GM21360 (cell line): ENCODE measurements around the gene LEFTY1.
"Not testable (repeated sequence)": the region's sequence is repeated elsewhere in the genome, so short reads cannot be mapped to it uniquely, and the experiment has no call there.

Experiments used
- ATAC-seq: cut with Tn5 transposase; IDR thresholded peaks from one replicate; pipeline ENCODE4 v1.9.1; 2021; ENCODE audit warnings: mild to moderate bottlenecking, moderate library complexity; ENCODE audit not compliant: unreplicated experiment

The LEFTY1 gene

GRCh38 chr1:225851805-225852204 is 37.1 kb downstream of the LEFTY1 start:
- ATAC-seq = peak; percentile 63

- no peak for ATAC-seq
Measured at GRCh38 chr1:225850370-225850769, 38.6 kb downstream of the LEFTY1 start.

- no peak for ATAC-seq
Measured at GRCh38 chr1:225849925-225850324, 39.0 kb downstream of the LEFTY1 start.

GRCh38 chr1:225848030-225848955 is 40.7 kb downstream of the LEFTY1 start:
- ATAC-seq = peak; percentile 64

GRCh38 chr1:225847610-225848009 is 41.3 kb downstream of the LEFTY1 start:
- peak; percentile 1 for ATAC-seq

GRCh38 chr1:225846331-225847310 is 42.3 kb downstream of the LEFTY1 start:
- no peak for ATAC-seq

GRCh38 chr1:225845571-225846259 is 43.2 kb downstream of the LEFTY1 start:
- no peak for ATAC-seq

- no peak for ATAC-seq
Measured at GRCh38 chr1:225845097-225845496, 43.8 kb downstream of the LEFTY1 start.

- no peak for ATAC-seq
Measured at GRCh38 chr1:225844236-225845061, 44.5 kb downstream of the LEFTY1 start.

GRCh38 chr1:225843426-225843795 is 45.5 kb downstream of the LEFTY1 start:
- no peak for ATAC-seq

GRCh38 chr1:225842788-225843425 is 46.0 kb downstream of the LEFTY1 start:
- ATAC-seq = no peak

GRCh38 chr1:225842074-225842473 is 46.9 kb downstream of the LEFTY1 start:
- no peak for ATAC-seq

GRCh38 chr1:225840713-225841112 is 48.2 kb downstream of the LEFTY1 start:
- no peak for ATAC-seq

- no peak for ATAC-seq
Measured at GRCh38 chr1:225840223-225840610, 48.7 kb downstream of the LEFTY1 start.

- no peak for ATAC-seq
Measured at GRCh38 chr1:225838793-225839192, 50.2 kb downstream of the LEFTY1 start.

- not testable (repeated sequence) for ATAC-seq
Measured at GRCh38 chr1:225836296-225836695, 52.6 kb downstream of the LEFTY1 start.
